ENCODE results near the gene MPG.

DNA sequence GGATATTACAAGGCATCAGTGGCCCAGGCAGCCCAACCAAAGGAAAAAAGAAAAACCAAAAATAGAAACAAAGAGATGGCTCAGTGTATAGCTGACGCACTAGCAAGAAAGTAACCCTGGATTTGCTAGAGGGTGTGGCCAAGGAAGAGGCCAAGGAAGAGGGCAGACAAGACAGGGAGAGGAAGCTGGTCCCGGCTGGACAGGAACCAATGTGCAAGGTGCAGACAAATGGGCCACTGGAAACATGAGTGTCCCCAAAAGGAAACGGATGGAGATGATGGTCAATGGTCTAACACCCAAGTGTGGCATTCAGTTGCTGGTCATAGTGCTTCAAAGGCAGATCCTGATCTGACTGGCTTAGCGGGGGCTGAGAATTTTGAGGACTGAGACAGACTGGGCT lies 35.3 kb upstream of the MPG start:
- TF ChIP-seq, protein P1, sequence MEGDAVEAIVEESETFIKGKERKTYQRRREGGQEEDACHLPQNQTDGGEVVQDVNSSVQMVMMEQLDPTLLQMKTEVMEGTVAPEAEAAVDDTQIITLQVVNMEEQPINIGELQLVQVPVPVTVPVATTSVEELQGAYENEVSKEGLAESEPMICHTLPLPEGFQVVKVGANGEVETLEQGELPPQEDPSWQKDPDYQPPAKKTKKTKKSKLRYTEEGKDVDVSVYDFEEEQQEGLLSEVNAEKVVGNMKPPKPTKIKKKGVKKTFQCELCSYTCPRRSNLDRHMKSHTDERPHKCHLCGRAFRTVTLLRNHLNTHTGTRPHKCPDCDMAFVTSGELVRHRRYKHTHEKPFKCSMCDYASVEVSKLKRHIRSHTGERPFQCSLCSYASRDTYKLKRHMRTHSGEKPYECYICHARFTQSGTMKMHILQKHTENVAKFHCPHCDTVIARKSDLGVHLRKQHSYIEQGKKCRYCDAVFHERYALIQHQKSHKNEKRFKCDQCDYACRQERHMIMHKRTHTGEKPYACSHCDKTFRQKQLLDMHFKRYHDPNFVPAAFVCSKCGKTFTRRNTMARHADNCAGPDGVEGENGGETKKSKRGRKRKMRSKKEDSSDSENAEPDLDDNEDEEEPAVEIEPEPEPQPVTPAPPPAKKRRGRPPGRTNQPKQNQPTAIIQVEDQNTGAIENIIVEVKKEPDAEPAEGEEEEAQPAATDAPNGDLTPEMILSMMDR (conservative IDR thresholded peaks at IDR 0.05), result no peak
- no peak for TF ChIP-seq ZFX (IDR thresholded peaks at IDR 0.05)
